Fibroblast of lung (primary cell): ENCODE data around the gene DNAH3.

ENCODE experiments used
- CTCF ChIP-seq, 2 donors: IDR thresholded peaks in 1 of 2; conservative IDR thresholded peaks in 1 of 2; 1 replicate in 1 of 2; 2 replicates in 1 of 2; pipeline ENCODE4 v1.5.1; 2011 to 2012; ENCODE audit warnings: low read length in 2 of 2, control low read depth in 1 of 2, inconsistent platforms in 1 of 2, low read depth in 1 of 2, mild to moderate bottlenecking in 1 of 2
- EZH2 ChIP-seq: IDR thresholded peaks from 2 replicates; pipeline ENCODE4 v1.5.1; 2012; ENCODE audit warnings: low read length, control low read depth, mild to moderate bottlenecking; ENCODE audit errors: missing control alignments

GRCh38 chr16:20904507-20905081, 246.1 kb downstream of the DNAH3 start:
- no peak for TF ChIP-seq CTCF (conservative IDR thresholded peaks at IDR 0.05 in 1 of 2, IDR thresholded peaks at IDR 0.05 in 1 of 2; ENCODE audit: low read depth in 1 of 2, low read length in 2 of 2)
- no peak for TF ChIP-seq EZH2
